ENCODE results near the gene IL36RN. TPM values are rescaled to one million over a fixed set of nuclear protein-coding genes. Genes with fewer than 3 reads are reported as not detected.

Gene IL36RN
- not detected in 2 replicates for total RNA-seq

GRCh38 chr2:113058998-113059960 is at the start of gene IL36RN:
Gene IL36RN (plus strand): TSS chr2:113059198. CDS start chr2:113059439, 241 bp downstream.

GRCh38 chr2:113052396-113052917 is 6.5 kb upstream of the IL36RN start, which contains the start of gene IL36B:
Gene IL36B (minus strand): TSS chr2:113052867.

GRCh38 chr2:113067681-113068080 is 8.7 kb downstream of the IL36RN start, which contains the start of gene IL1F10:
Gene IL1F10 (plus strand): TSS chr2:113067970. CDS start chr2:113072739, 4,769 bp downstream.

Small RNAs within 50 kb of the gene (small RNA-seq; reads per million reads assigned to genes)
- gene RNU6-1180P = not detected

Other genes starting within 250 kb of the IL36RN start
- 0.19 and 0.33 TPM in 2 replicates for gene IL1B, start 222.4 kb upstream of the IL36RN start, total RNA-seq
- gene IL37, start 148.0 kb upstream of the IL36RN start, total RNA-seq = 0.19 TPM in 1 of 2 replicates, not detected in the other
- not detected in 2 replicates for gene IL36G, start 81.2 kb upstream of the IL36RN start, total RNA-seq
- not detected in 2 replicates for gene IL36A, start 53.7 kb upstream of the IL36RN start, total RNA-seq
- not detected in 2 replicates for gene IL36B, start 6.3 kb upstream of the IL36RN start, total RNA-seq
- not detected in 2 replicates for gene IL1F10, start 8.8 kb downstream of the IL36RN start, total RNA-seq
- not detected in 2 replicates for gene IL1RN, start 68.4 kb downstream of the IL36RN start, total RNA-seq
- 0.57 and 0.65 TPM in 2 replicates for gene PSD4, start 114.8 kb downstream of the IL36RN start, total RNA-seq
- gene PAX8, start 219.7 kb downstream of the IL36RN start, total RNA-seq = 0.48 and 1.3 TPM in 2 replicates

Data from vein endothelial cell (primary cell).